Measurements from ENCODE around the gene CLRN3. TPM values are rescaled to one million over a fixed set of nuclear protein-coding genes. Genes with fewer than 3 reads are reported as not detected.

The CLRN3 gene
- total and polyA plus RNA-seq, 5 donors from 2014 or later: not detected

GRCh38 chr10:127908959-127909267 is 16.2 kb upstream of the CLRN3 start:
- Histone ChIP-seq H3K27me3 (ENCODE audit: control insufficient read depth, insufficient read depth, low read length) (peaks cover 2% of the 10 kb centered on the region), H3K9me3 (ENCODE audit: control insufficient read depth in 2 of 2, low read length in 2 of 2) (no peaks in the 10 kb centered on the region), H3K27ac (ENCODE audit: insufficient read depth, low read length, poor library complexity, severe bottlenecking) (no peak overlapping the region), H3K36me3 (ENCODE audit: control insufficient read depth, insufficient read depth, low read length) (no peaks in the 10 kb centered on the region), H3K4me1 (ENCODE audit: control insufficient read depth, insufficient read depth, low read length, poor library complexity, severe bottlenecking) (peaks cover 10% of the 10 kb centered on the region), H3K4me3 (ENCODE audit: low read depth, low read length) (no peak overlapping the region)
- ATAC-seq (ENCODE audit: low read depth in 2 of 2) (no peak), DNase-seq (no peak)
- Mint-ChIP-seq H3K27me3 (peaks cover 39% of the 10 kb centered on the region), H3K4me3 (no peak overlapping the region), H3K4me1 (no peaks in the 10 kb centered on the region), H3K27ac (no peak overlapping the region), H3K36me3 (no peaks in the 10 kb centered on the region), H3K9me3 (peaks cover 0 to 1% (median 0%) of the 10 kb centered on the region in 7 donors)

- H3K27me3 ChIP-seq (ENCODE audit: control insufficient read depth, insufficient read depth, low read length): peaks cover 2% of the 10 kb centered on the region
- H3K9me3 ChIP-seq (ENCODE audit: control insufficient read depth in 2 of 2, low read length in 2 of 2): no peaks in the 10 kb centered on the region
- H3K36me3 ChIP-seq (ENCODE audit: control insufficient read depth, insufficient read depth, low read length): no peaks in the 10 kb centered on the region
- Mint-ChIP-seq H3K4me1 (no peaks in the 10 kb centered on the region), H3K4me3 (peak overlapping the region in 2 of 4 donors; percentile 21 to 29), H3K27ac (no peak overlapping the region), H3K27me3 (peaks cover 44% of the 10 kb centered on the region), H3K36me3 (no peaks in the 10 kb centered on the region), H3K9me3 (peaks cover 0 to 1% (median 0%) of the 10 kb centered on the region in 7 donors)
- ATAC-seq (ENCODE audit: low read depth in 2 of 2) (no peak), DNase-seq (no peak)
- no peak overlapping the region for H3K27ac ChIP-seq (ENCODE audit: insufficient read depth, low read length, poor library complexity, severe bottlenecking)
- no peak overlapping the region for H3K4me3 ChIP-seq (ENCODE audit: low read depth, low read length)
- peaks cover 10% of the 10 kb centered on the region for H3K4me1 ChIP-seq (ENCODE audit: control insufficient read depth, insufficient read depth, low read length, poor library complexity, severe bottlenecking)
Observed at GRCh38 chr10:127908106-127908958, 15.6 kb upstream of the CLRN3 start.

- Mint-ChIP-seq H3K4me3 (peak overlapping the region in 2 of 4 donors; percentile 11 to 29), H3K27me3 (peaks cover 51% of the 10 kb centered on the region), H3K4me1 (no peaks in the 10 kb centered on the region), H3K36me3 (no peaks in the 10 kb centered on the region), H3K27ac (no peak overlapping the region), H3K9me3 (peaks cover 0 to 1% (median 0%) of the 10 kb centered on the region in 7 donors)
- no peak overlapping the region for H3K4me3 ChIP-seq (ENCODE audit: low read depth, low read length)
- no peak overlapping the region for H3K27ac ChIP-seq (ENCODE audit: insufficient read depth, low read length, poor library complexity, severe bottlenecking)
- no peaks in the 10 kb centered on the region for H3K36me3 ChIP-seq (ENCODE audit: control insufficient read depth, insufficient read depth, low read length)
- H3K9me3 ChIP-seq (ENCODE audit: control insufficient read depth in 2 of 2, low read length in 2 of 2): no peaks in the 10 kb centered on the region
- no peak for ATAC-seq (ENCODE audit: low read depth in 2 of 2)
- H3K27me3 ChIP-seq (ENCODE audit: control insufficient read depth, insufficient read depth, low read length): peaks cover 2% of the 10 kb centered on the region
- peaks cover 10% of the 10 kb centered on the region for H3K4me1 ChIP-seq (ENCODE audit: control insufficient read depth, insufficient read depth, low read length, poor library complexity, severe bottlenecking)
- peak in 1 of 3 donors; percentile 2 for DNase-seq
Observed at GRCh38 chr10:127907411-127908105, 14.8 kb upstream of the CLRN3 start.

GRCh38 chr10:127906548-127907377 is 14.0 kb upstream of the CLRN3 start, which contains the start of gene PTPRE:
PTPRE (plus strand) TSS chr10:127907103; CDS start chr10:128040882, 133,779 bp downstream.
- peak; percentile 82 to 84 for ATAC-seq (ENCODE audit: low read depth in 2 of 2)
- no peaks in the 10 kb centered on the region for H3K36me3 ChIP-seq (ENCODE audit: control insufficient read depth, insufficient read depth, low read length)
- no peak within 1 kb of the TSS for H3K27ac ChIP-seq (ENCODE audit: insufficient read depth, low read length, poor library complexity, severe bottlenecking)
- Mint-ChIP-seq H3K27ac (no peak within 1 kb of the TSS), H3K27me3 (peaks cover 51% of the 10 kb centered on the region), H3K36me3 (no peaks in the 10 kb centered on the region), H3K4me3 (peak within 1 kb of the TSS in 2 of 4 donors; percentile 29 to 60), H3K4me1 (no peaks in the 10 kb centered on the region), H3K9me3 (peaks cover 0 to 1% (median 0%) of the 10 kb centered on the region in 7 donors)
- peaks cover 10% of the 10 kb centered on the region for H3K4me1 ChIP-seq (ENCODE audit: control insufficient read depth, insufficient read depth, low read length, poor library complexity, severe bottlenecking)
- DNase-seq: peak; percentile 27 to 65 (median 60)
- H3K4me3 ChIP-seq (ENCODE audit: low read depth, low read length): no peak within 1 kb of the TSS
- H3K27me3 ChIP-seq (ENCODE audit: control insufficient read depth, insufficient read depth, low read length): peaks cover 2% of the 10 kb centered on the region
- H3K9me3 ChIP-seq (ENCODE audit: control insufficient read depth in 2 of 2, low read length in 2 of 2): no peaks in the 10 kb centered on the region

GRCh38 chr10:127905848-127906261 is 13.1 kb upstream of the CLRN3 start:
- H3K27ac Mint-ChIP-seq: no peak overlapping the region
- DNase-seq: no peak
- no peaks in the 10 kb centered on the region for H3K36me3 ChIP-seq (ENCODE audit: control insufficient read depth, insufficient read depth, low read length)
- peaks cover 56% of the 10 kb centered on the region for H3K27me3 Mint-ChIP-seq
- no peak overlapping the region for H3K27ac ChIP-seq (ENCODE audit: insufficient read depth, low read length, poor library complexity, severe bottlenecking)
- H3K4me3 ChIP-seq (ENCODE audit: low read depth, low read length): no peak overlapping the region
- no peaks in the 10 kb centered on the region for H3K9me3 ChIP-seq (ENCODE audit: control insufficient read depth in 2 of 2, low read length in 2 of 2)
- H3K9me3 Mint-ChIP-seq: peaks cover 0 to 1% (median 0%) of the 10 kb centered on the region in 7 donors
- ATAC-seq (ENCODE audit: low read depth in 2 of 2): no peak
- no peaks in the 10 kb centered on the region for H3K4me1 Mint-ChIP-seq
- peaks cover 10% of the 10 kb centered on the region for H3K4me1 ChIP-seq (ENCODE audit: control insufficient read depth, insufficient read depth, low read length, poor library complexity, severe bottlenecking)
- peak overlapping the region in 3 of 4 donors; percentile 60 to 83 (median 61) for H3K4me3 Mint-ChIP-seq
- H3K27me3 ChIP-seq (ENCODE audit: control insufficient read depth, insufficient read depth, low read length): peaks cover 7% of the 10 kb centered on the region
- H3K36me3 Mint-ChIP-seq: no peaks in the 10 kb centered on the region

GRCh38 chr10:127905001-127905847 is 12.5 kb upstream of the CLRN3 start:
- no peak overlapping the region for H3K4me3 ChIP-seq (ENCODE audit: low read depth, low read length)
- H3K27me3 Mint-ChIP-seq: peaks cover 54% of the 10 kb centered on the region
- no peaks in the 10 kb centered on the region for H3K36me3 ChIP-seq (ENCODE audit: control insufficient read depth, insufficient read depth, low read length)
- no peaks in the 10 kb centered on the region for H3K4me1 Mint-ChIP-seq
- H3K27ac Mint-ChIP-seq: peak overlapping the region in 1 of 3 donors; percentile 74
- no peaks in the 10 kb centered on the region for H3K36me3 Mint-ChIP-seq
- H3K27ac ChIP-seq (ENCODE audit: insufficient read depth, low read length, poor library complexity, severe bottlenecking): no peak overlapping the region
- DNase-seq (no peak), ATAC-seq (ENCODE audit: low read depth in 2 of 2) (no peak)
- H3K4me1 ChIP-seq (ENCODE audit: control insufficient read depth, insufficient read depth, low read length, poor library complexity, severe bottlenecking): peaks cover 10% of the 10 kb centered on the region
- no peaks in the 10 kb centered on the region for H3K9me3 ChIP-seq (ENCODE audit: control insufficient read depth in 2 of 2, low read length in 2 of 2)
- peak overlapping the region; percentile 43 to 83 (median 60) for H3K4me3 Mint-ChIP-seq
- H3K27me3 ChIP-seq (ENCODE audit: control insufficient read depth, insufficient read depth, low read length): peaks cover 9% of the 10 kb centered on the region
- H3K9me3 Mint-ChIP-seq: peaks cover 0 to 1% (median 0%) of the 10 kb centered on the region in 7 donors

Measured in CD4-positive, CD25-positive, alpha-beta regulatory T cell (primary cell).